RPMI7951 (cell line): ENCODE measurements around the gene KIR2DL4. TPM values are rescaled to one million over a fixed set of nuclear protein-coding genes. Genes with fewer than 3 reads are reported as not detected.

ENCODE experiments used
- total RNA-seq: library from RNA; depleted of rRNA; stranded (reverse); fragments of >200 nt; shearing (Covaris generic); gene quantifications from 2 replicates; pipeline ENCODE4 v1.2.3, GENCODE V29; 2014; rRNA removed

The KIR2DL4 gene
- total RNA-seq, 1 experiment from 2014 or later: not detected

Other genes starting within 250 kb of the KIR2DL4 start
- gene LILRA2, start 229.8 kb upstream of the KIR2DL4 start, total RNA-seq: not detected in 2 replicates
- not detected in 2 replicates for gene LILRA1, start 210.0 kb upstream of the KIR2DL4 start, total RNA-seq
- gene LILRB1, start 173.1 kb upstream of the KIR2DL4 start, total RNA-seq: not detected in 2 replicates
- gene LILRB4, start 140.6 kb upstream of the KIR2DL4 start, total RNA-seq: not detected in 2 replicates
- gene KIR3DL3, start 79.2 kb upstream of the KIR2DL4 start, total RNA-seq: not detected in 2 replicates
- not detected in 2 replicates for gene KIR2DL3, start 65.1 kb upstream of the KIR2DL4 start, total RNA-seq
- gene KIR2DL1, start 33.8 kb upstream of the KIR2DL4 start, total RNA-seq: not detected in 2 replicates
- gene KIR3DL1, start 12.9 kb downstream of the KIR2DL4 start, total RNA-seq: not detected in 2 replicates
- not detected in 2 replicates for gene KIR2DS4, start 29.1 kb downstream of the KIR2DL4 start, total RNA-seq
- gene KIR3DL2, start 46.8 kb downstream of the KIR2DL4 start, total RNA-seq: not detected in 2 replicates
- gene FCAR, start 70.6 kb downstream of the KIR2DL4 start, total RNA-seq: not detected in 2 replicates
- not detected in 2 replicates for gene NCR1, start 102.5 kb downstream of the KIR2DL4 start, total RNA-seq
- not detected in 2 replicates for gene NLRP7, start 143.9 kb downstream of the KIR2DL4 start, total RNA-seq
- 0.12 and 0.20 TPM in 2 replicates for gene NLRP2, start 162.8 kb downstream of the KIR2DL4 start, total RNA-seq
- gene GP6, start 234.7 kb downstream of the KIR2DL4 start, total RNA-seq: not detected in 2 replicates